Right kidney (tissue), 1 donor: Measurements from ENCODE around the gene MID1.

ENCODE experiments used
- DNase-seq: peaks from one replicate; pipeline ENCODE4 v3.0.0-alpha.2; 2016

The MID1 gene

GRCh38 chrX:10485326-10485725 lies 135.1 kb downstream of the MID1 start:
- DNase-seq: no peak

DNA sequence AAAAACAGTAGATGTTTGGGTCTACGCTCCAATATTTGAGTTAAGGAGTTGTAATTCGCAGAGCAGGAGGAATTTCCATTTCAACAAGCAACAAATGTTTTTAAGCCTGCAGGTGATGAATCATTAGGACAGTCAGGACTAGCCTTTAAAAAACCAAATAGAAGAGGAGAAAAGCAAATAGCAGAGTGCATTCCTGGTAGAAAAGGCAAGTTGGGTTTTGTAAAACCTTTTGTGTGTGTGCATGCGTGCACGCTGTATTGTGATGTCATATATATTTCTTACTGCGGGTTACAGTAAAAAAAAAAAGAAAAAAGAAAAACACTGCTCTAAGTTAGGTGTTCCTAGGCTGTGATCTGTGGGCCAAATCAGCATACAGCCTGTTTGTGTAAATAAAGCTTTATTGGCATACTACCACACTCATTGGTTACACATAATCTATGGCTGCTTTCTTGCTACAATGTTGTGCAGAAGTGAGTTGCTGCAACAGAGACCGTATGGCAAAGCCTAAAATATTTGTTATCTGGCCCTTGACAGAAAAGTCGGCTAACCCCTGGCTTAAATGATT lies 135.6 kb downstream of the MID1 start:
- DNase-seq: no peak

DNA sequence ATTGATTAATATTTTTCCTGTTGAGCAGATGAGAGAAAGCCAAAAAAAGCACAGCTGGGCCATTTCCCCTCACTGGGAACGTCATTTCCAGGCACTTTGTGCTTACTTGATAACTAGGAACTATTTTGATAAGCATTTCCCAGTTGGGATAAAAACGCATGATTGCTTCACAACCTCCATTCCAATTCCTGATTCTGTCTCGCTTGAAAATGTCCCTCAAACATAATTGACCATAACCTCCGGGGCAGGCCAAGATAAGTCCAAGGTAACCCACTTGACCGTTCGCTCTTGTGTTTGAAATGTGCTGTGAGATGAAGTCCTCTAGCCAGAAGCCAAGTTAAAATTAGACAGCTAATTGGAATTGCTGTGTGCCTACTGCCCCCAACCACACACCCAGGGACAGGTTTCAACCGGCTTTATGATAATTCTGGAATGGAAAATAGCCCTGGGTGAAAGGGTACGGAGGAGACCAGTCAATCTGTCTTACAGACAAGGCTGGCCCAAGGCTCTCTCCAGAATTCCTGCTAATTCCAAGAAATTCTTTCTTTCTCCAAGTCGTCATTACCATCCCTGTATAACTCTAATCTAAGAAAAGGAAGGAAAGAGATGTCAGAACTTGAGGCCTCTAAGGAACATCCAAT lies 137.1 kb downstream of the MID1 start:
- peak; percentile 28 for DNase-seq

- DNase-seq: no peak
Observed at GRCh38 chrX:10482708-10483107, 137.7 kb downstream of the MID1 start.

GRCh38 chrX:10482261-10482660 lies 138.1 kb downstream of the MID1 start:
- DNase-seq: no peak

DNA sequence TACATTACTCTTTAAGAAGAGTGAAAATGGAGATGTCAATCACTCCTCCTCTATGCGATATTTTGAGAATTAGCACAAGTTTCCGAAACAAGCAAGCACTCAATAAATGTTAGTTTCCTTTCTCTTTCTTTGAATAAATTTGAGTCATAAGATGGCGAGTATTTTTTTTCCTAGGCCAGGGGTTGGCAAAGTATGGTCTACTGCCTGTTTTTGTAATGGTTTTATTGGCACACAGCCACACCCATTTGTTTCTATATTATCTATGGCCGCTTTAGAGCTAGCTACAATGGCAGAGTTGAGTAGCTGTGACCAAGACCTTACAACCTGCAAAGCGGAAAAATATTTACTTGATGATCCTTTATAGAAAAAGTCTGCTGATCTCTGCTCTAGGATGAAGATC lies 139.5 kb downstream of the MID1 start:
- DNase-seq: no peak

DNA sequence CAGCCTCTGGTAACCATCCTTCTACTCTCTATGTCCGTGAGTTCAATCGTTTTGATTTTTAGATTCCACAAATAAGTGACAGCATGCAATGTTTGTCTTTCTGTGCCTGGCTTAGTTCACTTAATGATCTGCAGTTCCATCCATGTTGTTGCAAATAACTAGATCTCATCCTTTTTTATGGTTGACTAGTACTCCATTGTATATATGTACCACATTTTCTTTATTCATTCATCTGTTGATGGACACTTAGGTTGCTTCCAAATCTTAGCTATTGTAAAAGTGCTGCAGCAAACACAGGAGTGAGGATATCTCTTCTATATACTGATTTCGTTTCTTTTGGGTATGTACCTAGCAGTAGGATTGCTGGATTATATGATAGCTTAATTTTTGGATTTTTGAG lies 140.9 kb downstream of the MID1 start:
- no peak for DNase-seq

DNA sequence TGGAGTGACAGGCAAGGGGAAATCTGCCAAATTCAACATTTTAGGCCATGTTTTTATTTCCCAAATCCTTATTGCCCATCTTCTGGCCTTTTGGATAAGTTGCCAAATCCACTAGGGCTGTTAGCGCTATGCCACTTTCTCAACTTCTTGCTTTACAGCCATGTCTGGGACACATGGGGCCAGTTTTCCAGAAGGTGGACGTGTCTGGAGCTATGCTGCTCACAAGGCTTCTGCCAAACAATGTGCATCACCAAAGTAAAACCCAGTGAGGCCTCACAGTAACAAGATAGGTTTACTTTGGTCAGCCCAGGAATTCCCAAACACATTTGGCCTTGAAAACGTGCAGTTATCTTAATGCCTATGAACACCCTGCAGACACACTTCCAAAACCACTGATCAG lies 142.9 kb downstream of the MID1 start:
- DNase-seq: no peak

DNA sequence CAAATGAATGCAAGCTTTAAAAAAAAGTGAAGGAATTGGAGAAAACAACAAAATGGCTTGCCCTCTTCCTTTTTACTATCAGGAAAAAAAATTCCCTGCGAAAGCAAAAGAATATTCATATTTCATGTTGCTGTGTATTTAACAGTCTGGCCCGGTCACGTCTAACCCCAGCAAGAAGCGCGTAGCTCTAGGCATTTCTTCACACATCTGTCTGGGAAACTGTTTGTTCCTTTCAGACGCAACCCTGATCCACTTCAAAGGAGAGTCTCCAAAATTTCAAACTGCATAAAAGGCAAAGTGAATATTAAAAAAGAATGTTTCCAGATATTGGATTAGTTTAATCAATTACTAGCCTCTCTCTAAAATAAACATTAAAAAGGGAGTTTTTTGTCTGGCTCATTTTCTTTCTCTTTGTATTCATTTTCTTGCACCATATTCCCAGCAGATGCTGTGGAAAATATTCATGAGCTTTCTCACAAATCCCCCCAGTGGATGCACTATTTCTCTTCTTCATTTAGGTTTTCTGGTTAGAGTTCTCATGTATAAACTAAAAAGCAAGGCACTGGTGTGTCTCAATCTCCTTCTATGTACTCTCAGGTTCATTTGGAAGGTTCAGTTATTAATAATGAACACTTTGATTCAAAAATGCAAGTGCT lies 145.3 kb downstream of the MID1 start:
- DNase-seq: no peak

GRCh38 chrX:10474510-10474909 lies 145.9 kb downstream of the MID1 start:
- DNase-seq: no peak

DNA sequence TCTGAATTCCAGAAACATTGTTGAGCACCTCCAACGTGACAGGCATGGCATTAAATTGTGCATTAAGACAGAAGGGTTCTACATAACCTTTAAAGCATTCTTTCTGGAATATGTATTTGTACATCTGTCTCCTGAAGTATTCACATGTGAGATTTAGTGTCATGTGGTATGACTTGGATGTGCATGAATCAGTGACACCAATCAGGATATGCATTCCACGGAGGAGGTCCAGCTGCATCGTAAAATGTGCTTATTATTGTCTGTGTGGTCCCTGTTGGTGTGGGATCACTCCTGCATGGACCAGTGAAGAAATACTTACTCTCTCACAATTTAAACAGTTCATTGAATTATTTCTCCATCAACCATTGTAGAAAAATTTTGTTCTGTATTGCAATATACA lies 149.0 kb downstream of the MID1 start:
- no peak for DNase-seq

GRCh38 chrX:10470009-10470408 lies 150.4 kb downstream of the MID1 start:
- no peak for DNase-seq

- DNase-seq: no peak
Observed at GRCh38 chrX:10467793-10468192, 152.6 kb downstream of the MID1 start.

GRCh38 chrX:10465254-10465653 lies 155.1 kb downstream of the MID1 start:
- DNase-seq: no peak

DNA sequence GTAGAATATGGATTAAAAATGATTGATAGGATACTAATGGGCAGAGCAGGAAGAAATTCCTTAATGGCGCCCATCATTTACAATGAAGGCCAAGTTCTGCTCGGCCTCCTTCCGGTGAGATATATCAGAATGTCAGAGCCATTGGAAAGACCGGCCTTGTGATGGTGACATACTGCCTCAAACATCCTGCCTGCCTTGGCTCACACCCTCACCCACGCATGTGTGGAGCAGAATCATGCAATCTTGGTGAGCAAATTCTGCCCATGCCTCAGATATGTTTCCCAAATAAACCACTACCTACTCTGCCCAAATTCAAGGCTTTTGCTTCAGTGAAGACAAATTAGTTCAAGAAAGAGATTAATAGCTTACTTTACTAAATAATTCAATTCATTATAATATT lies 163.3 kb downstream of the MID1 start:
- no peak for DNase-seq

DNA sequence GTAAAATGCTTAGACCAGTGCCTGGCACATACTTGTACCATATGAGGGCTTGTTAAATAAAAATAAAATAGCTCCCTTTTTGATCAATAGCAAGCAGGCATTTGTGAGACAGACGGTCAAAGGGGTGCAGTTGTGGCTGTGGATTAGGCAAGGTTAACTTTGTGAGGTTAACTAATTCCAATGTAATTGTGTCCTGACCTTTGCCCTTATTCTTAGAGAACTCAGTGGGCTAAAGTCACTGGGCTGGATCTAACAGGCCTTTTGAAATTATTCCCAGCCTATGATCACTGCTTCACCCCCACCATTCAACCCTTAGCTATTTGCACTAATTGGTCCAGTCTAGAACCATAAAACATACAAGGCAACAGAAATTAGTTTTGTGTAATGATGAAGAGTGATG lies 166.4 kb downstream of the MID1 start:
- DNase-seq: no peak

- no peak for DNase-seq
Observed at GRCh38 chrX:10450959-10451355, 169.4 kb downstream of the MID1 start.

GRCh38 chrX:10450229-10450958 lies 170.0 kb downstream of the MID1 start:
- DNase-seq: no peak

GRCh38 chrX:10447564-10448214 lies 172.7 kb downstream of the MID1 start:
- no peak for DNase-seq

DNA sequence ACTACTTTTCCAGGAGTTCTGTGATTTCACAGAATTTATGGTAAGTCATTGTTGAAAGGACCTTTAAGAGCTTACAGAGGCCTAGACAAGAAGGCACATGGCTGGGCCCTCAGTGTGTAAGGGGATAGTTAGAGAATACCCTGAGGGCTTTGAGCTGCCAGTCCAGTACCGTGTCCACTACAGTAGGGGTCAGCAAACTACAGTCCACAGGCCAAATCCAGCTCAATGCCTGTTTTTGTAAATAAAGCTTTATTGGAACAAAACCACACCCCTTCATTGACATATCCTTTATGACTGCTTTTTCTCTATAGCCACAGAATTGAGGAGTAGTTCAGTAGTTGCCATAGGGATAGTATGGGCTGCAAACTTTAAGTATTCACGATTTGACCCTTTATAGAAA lies 176.2 kb downstream of the MID1 start:
- no peak for DNase-seq

DNA sequence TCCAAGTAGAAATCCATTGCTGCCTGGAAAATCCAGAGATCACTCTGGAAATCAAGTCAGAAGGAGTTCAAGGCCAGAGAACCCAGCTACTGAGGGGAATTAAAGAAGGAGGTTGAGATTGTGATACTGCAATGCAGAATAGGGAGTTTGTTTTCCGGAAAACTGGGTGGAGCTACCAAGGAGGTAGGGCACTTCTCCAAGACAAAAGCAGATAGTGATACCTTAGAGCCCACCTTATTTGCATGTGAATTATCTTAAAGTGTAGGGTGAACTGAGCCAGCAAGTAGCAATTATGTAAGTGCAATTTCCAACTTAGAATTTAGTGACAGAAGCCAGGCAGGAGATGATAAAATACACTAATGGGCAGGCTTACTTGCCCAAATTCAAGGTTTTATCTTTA lies 178.9 kb downstream of the MID1 start:
- DNase-seq: no peak

DNA sequence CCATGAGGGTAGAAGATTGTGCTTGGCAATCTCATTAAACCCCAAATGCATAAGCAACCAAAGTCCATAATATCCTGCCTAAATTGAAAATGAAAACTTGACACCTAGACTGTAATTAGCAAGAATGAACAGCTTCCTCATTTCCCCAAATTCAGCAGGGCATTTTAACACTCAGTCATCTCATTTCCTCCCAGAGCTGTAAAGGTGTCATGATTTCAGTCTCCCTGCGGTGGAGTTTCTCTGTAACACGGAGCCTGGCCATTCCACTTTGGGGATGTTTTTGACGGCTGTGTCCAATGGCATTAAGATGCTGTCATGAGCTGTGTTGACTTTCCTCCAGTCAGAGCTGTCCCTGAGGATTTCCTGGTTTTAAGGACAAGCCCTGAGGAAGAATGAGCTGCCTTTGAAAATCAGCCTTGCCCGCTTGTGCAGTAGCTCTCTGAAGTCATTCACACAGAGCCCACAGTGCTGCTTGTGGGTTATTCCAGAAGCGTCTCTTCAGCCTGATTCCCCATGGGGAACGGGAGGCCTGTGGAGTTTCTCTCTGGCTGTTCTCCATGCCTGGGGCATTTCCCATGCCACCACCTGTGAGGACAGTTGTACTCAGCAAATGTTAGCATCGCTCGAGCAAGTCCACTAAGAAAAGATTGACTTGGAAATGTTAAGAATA lies 187.0 kb downstream of the MID1 start:
- DNase-seq: no peak
